GM18907 (cell line): ENCODE measurements around the gene TRAK2.
"Not testable (repeated sequence)": the region's sequence is repeated elsewhere in the genome, so short reads cannot be mapped to it uniquely, and the experiment has no call there.

ENCODE experiments used
- ATAC-seq: cut with Tn5 transposase; IDR thresholded peaks from one replicate; pipeline ENCODE4 v1.9.1; 2021; ENCODE audit warnings: mild to moderate bottlenecking, moderate library complexity; ENCODE audit not compliant: unreplicated experiment

TRAK2 gene

DNA sequence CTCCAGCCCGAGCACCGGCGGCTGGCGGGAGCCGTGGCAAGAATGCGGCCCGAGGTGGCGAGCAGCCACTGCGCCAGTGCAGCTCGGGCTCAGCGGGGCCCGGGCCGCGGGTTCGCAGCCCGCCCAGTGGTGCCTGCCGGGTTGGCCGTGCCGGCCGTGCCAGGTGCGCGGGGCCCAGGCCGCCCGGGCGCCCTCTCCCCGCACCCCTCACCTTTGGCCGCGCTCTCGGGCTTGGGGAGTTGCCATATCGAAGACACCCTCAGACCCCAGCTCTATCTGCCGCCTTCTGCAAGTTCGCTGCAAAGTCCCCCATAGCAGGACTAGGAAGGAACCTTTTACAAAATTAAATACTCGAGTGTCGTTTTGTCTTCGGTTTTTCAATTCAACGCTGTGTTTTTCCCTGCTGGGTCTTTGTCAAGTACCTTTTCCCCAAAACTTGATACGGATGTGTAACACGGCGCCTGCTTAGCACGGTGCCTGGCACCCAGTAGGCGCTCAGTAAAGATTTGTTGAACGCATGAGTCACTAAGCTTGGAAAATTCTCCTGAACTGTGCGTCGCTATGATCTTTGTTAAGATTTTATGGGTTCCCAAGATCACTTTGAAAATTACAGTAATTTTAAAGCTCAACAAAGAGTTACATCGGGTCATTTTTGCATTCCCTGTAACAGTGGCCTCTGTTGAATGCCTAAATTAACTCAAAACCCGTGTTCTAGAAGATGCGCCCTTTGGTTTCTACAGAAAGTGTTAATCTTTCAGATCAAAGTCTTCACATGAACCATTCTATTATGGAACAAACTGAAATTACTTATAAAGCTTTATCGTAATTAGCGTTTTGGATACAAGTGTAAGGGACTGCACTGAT lies 1.0 kb upstream of the TRAK2 start:
- ATAC-seq: peak; percentile 36

DNA sequence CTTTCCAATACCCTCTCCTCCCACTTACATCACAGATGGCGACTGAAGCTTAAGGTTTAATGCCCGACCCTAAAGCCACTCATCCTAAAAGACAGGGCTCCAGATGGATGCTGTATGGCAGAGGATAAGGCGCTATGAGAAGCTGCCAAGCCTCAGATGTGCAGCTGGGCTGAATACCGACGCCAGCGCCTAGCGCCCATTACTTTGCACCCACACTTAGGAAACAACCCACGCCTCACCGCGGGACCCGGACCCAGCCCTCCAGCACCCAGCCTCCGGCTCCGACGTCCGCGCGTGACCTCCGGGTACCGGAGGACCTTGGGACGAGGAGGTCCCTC lies 335 bp downstream of the TRAK2 start:
- ATAC-seq: peak; percentile 33

DNA sequence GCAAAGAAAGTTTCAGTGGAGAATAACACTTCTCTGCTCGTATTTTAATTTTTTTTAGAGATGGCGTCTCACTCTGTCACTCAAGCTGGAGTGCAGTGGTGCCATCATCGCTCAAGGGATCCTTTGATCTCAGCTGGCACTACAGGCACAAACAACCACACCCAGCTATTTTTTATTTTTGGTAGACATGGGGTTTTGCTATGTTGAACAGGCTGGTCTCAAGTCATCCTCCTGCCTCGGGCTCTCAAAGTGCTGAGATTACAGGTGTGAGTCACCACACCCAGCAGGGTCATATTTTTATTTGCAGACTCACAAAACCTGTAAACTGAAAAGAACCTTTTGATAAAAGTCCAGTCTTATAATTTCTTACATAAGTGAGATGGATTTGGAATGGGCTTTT lies 2.6 kb downstream of the TRAK2 start:
- no peak for ATAC-seq

DNA sequence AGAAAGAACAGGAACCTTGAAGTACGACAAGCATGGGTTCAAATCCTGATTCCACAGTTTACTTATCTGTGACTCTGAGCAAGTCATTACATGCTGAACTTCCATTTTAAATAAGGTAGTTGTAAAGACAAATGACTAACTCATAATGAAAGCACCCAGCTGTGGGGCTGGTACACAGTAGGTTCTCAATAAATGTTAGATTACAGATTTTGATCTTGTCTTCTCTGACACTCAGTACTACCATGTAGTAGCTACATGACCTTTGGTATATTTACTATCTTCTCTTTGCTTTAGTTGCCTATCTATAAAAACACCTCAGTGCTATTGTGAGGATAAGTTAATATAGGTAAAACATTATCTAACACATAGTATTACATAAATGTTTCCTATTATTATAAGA lies 3.2 kb downstream of the TRAK2 start:
- ATAC-seq: no peak

- no peak for ATAC-seq
These were observed 4.2 kb downstream of the TRAK2 start for GRCh38 chr2:201447086-201447485.

GRCh38 chr2:201444746-201445465 lies 6.4 kb downstream of the TRAK2 start:
- ATAC-seq: no peak

DNA sequence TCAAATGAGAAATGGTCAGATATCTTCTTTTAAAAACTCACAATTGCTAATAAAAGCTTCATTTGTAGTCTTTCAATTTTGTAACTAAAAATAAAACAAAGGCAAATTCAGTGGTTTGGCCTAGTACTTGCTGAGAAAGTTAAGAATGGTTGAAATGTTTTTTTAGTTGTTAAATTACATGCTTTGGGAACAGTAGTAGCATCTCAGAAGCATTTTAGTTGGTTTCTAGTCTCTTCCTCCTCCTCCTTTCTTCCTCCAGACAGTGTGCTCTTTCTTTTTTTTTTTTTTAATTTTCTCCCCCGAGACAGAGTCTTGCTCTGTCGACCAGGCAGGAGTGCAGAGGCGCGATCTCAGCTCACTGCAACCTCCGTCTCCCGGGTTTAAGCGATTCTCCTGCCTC lies 9.8 kb downstream of the TRAK2 start:
- no peak for ATAC-seq

- no peak for ATAC-seq
These were observed 11.1 kb downstream of the TRAK2 start for GRCh38 chr2:201440182-201440581.

GRCh38 chr2:201439336-201439922 lies 11.8 kb downstream of the TRAK2 start:
- not testable (repeated sequence) for ATAC-seq

- no peak for ATAC-seq
These were observed 15.1 kb downstream of the TRAK2 start for GRCh38 chr2:201436141-201436540.

GRCh38 chr2:201433394-201433995 lies 17.8 kb downstream of the TRAK2 start:
- ATAC-seq: no peak

- no peak for ATAC-seq
These were observed 18.5 kb downstream of the TRAK2 start for GRCh38 chr2:201432621-201433393.

- ATAC-seq: no peak
These were observed 19.1 kb downstream of the TRAK2 start for GRCh38 chr2:201432038-201432620.

DNA sequence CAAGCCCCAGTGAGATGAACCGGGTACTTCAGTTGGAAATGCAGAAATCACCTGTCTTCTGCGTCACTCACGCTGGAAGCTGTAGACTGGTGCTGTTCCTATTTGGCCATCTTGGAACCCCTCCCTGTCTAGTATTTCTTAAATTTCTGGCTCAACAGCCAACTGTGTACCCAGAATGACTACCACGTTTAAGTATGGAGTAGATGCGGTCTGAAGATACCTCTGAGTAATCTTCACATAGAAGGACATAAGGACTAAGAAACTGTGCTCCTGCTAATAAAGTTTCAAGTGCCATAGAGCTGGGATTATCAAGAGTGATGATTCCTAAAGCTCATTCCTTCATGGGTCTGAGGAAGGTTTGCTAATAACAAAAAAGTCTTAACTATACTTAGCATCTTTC lies 20.4 kb downstream of the TRAK2 start:
- no peak for ATAC-seq

- not testable (repeated sequence) for ATAC-seq
These were observed 20.9 kb downstream of the TRAK2 start for GRCh38 chr2:201430322-201430721.

DNA sequence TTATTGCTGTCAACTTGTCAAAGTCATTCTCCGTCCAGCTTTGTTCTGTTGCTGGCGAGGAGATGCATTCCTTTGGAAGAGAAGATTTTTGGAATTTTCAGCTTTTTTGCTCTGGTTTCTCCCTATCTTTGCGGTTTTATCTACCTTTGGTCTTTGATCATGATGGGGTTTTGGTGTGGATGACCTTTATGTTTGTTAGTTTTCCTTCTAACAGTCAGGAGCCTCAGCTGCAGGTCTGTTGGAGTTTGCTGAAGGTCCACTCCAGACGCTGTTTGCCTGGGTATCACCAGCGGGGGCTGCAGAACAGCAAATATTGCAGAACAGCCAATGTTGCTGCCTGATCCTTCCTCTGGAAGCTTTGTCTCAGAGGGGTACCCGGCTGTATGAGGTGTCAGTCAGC lies 21.4 kb downstream of the TRAK2 start:
- ATAC-seq: not testable (repeated sequence)

- not testable (repeated sequence) for ATAC-seq
These were observed 22.9 kb downstream of the TRAK2 start for GRCh38 chr2:201428366-201428765.

GRCh38 chr2:201425952-201426351 lies 25.3 kb downstream of the TRAK2 start:
- ATAC-seq: no peak

- no peak for ATAC-seq
These were observed 30.7 kb downstream of the TRAK2 start for GRCh38 chr2:201420442-201421113.

- no peak for ATAC-seq
These were observed 31.3 kb downstream of the TRAK2 start for GRCh38 chr2:201419986-201420385.
